H1 (cell line): ENCODE data around the gene CCDC185. TPM values are rescaled to one million over a fixed set of nuclear protein-coding genes. Genes with fewer than 3 reads are reported as not detected.
A peak's percentile ranks its signal among the peaks of the same experiment; 100 is the strongest.

ENCODE experiments used
- CTCF ChIA-PET: fragments of 300-600 bp; sonication (Branson Sonifier 250); formaldehyde crosslinking; loops from one replicate; lab custom pipeline; 2021; ENCODE audit not compliant: partially characterized antibody; lab: Charles Lee
- POLR2A ChIA-PET: fragments of 300-600 bp; sonication (Branson Sonifier 250); formaldehyde crosslinking; loops from one replicate; lab custom pipeline; 2021; ENCODE audit warnings: inconsistent platforms; ENCODE audit not compliant: partially characterized antibody; lab: Charles Lee
- DNase-seq, 2 experiments: peaks; one replicate each; pipeline versions ENCODE4 v3.0.0 to v3.0.0-alpha.2; 2010 to 2022; ENCODE audit warnings: low spot score in 2 of 2, low read depth in 1 of 2, mixed read lengths in 1 of 2
- FAIRE-seq: peaks from 2 replicates; lab custom pipeline; 2011; peaks lifted over from hg19 to GRCh38; lab: Jason Lieb, UNC
- H2AFZ ChIP-seq: 2 replicates; pipeline ENCODE4 v1.8.1; 2012; ENCODE audit warnings: low read length, inconsistent platforms
- H2AK5ac ChIP-seq: 2 replicates; pipeline ENCODE4 v1.6.1; 2013; ENCODE audit warnings: low read depth, low read length
- H2BK120ac ChIP-seq: replicated peaks from 2 replicates; pipeline ENCODE3; 2013; ENCODE audit warnings: low read depth, low read length, inconsistent platforms
- H2BK12ac ChIP-seq: 2 replicates; pipeline ENCODE4 v1.6.1; 2013; ENCODE audit warnings: low read depth, low read length
- H2BK15ac ChIP-seq: 2 replicates; pipeline ENCODE4 v1.6.1; 2013; ENCODE audit warnings: low read length
- H2BK20ac ChIP-seq: 2 replicates; pipeline ENCODE4 v1.6.1; 2013; ENCODE audit warnings: low read length
- H2BK5ac ChIP-seq: 2 replicates; pipeline ENCODE4 v1.6.1; 2013; ENCODE audit warnings: low read depth, low read length
- H3K14ac ChIP-seq: 2 replicates; pipeline ENCODE4 v1.6.1; 2013; ENCODE audit warnings: inconsistent platforms; ENCODE audit not compliant: insufficient read length
- H3K18ac ChIP-seq: 2 replicates; pipeline ENCODE4 v1.6.1; 2013; ENCODE audit warnings: low read length; ENCODE audit errors: extremely low read depth
- H3K23ac ChIP-seq: 2 replicates; pipeline ENCODE4 v1.6.1; 2013; ENCODE audit warnings: inconsistent platforms; ENCODE audit not compliant: insufficient read length
- H3K23me2 ChIP-seq: 2 replicates; pipeline ENCODE4 v1.6.1; 2013; ENCODE audit warnings: low read depth, low read length
- H3K27ac ChIP-seq: 2 replicates; pipeline ENCODE4 v1.6.1; 2011; ENCODE audit warnings: low read depth, low read length, inconsistent platforms
- H3K27me3 ChIP-seq, 4 experiments: replicated peaks in 1 of 4; 1 replicate in 1 of 4; 2 replicates in 3 of 4; pipeline versions ENCODE4 v1.6.1 to v1.8.1; 2011 to 2013; ENCODE audit warnings: low read length in 3 of 4, mild to moderate bottlenecking in 3 of 4, inconsistent platforms in 2 of 4, mixed read lengths in 2 of 4, moderate library complexity in 1 of 4; ENCODE audit not compliant: control insufficient read depth in 3 of 4, insufficient read depth in 3 of 4; ENCODE audit errors: extremely low read depth in 1 of 4
- H3K36me3 ChIP-seq, 4 experiments: 2 replicates each; pipeline versions ENCODE4 v1.6.1 to v1.8.1; 2011 to 2013; ENCODE audit warnings: mild to moderate bottlenecking in 4 of 4, low read length in 3 of 4, moderate library complexity in 2 of 4, control low read depth in 1 of 4, inconsistent platforms in 1 of 4; ENCODE audit not compliant: insufficient read depth in 4 of 4, control insufficient read depth in 2 of 4
- H3K4ac ChIP-seq: replicated peaks from 2 replicates; pipeline ENCODE3; 2013; ENCODE audit warnings: low read length, low read depth, mixed read lengths, inconsistent platforms; ENCODE audit not compliant: insufficient read length
- H3K4me1 ChIP-seq, 4 experiments: replicated peaks in 1 of 4; 1 replicate in 1 of 4; 2 replicates in 3 of 4; pipeline versions ENCODE4 v1.6.1 to v1.8.1; 2011 to 2013; ENCODE audit warnings: low read length in 3 of 4, inconsistent platforms in 2 of 4, mixed read lengths in 1 of 4; ENCODE audit not compliant: insufficient read depth in 4 of 4, control insufficient read depth in 3 of 4
- H3K4me2 ChIP-seq, 2 experiments: 2 replicates each; pipeline versions ENCODE4 v1.6.1 to v1.8.1; 2011 to 2013; ENCODE audit warnings: low read depth in 2 of 2, low read length in 2 of 2, control low read depth in 1 of 2, inconsistent platforms in 1 of 2, mild to moderate bottlenecking in 1 of 2; ENCODE audit not compliant: insufficient read depth in 1 of 2
- H3K4me3 ChIP-seq, 4 experiments: fragments of 200-600, 300-600 bp in 1 of 4; sonication (generic), shearing (Covaris generic), sonication (Bioruptor Twin) in 1 of 4; 2 replicates each; pipeline versions ENCODE4 v1.5.1 to v1.8.1; 2011 to 2016; ENCODE audit warnings: low read length in 4 of 4, low read depth in 3 of 4, control low read depth in 2 of 4, inconsistent platforms in 2 of 4, mild to moderate bottlenecking in 2 of 4, mixed read lengths in 1 of 4, moderate library complexity in 1 of 4; ENCODE audit not compliant: insufficient read depth in 2 of 4; ENCODE audit errors: extremely low read depth in 1 of 4
- H3K56ac ChIP-seq: replicated peaks from 2 replicates; pipeline ENCODE3; 2013; ENCODE audit warnings: low read depth, mild to moderate bottlenecking, mixed read lengths, low read length, inconsistent platforms; ENCODE audit not compliant: insufficient read length
- H3K79me1 ChIP-seq: 2 replicates; pipeline ENCODE4 v1.6.1; 2013; ENCODE audit warnings: low read depth, low read length, control low read depth
- H3K79me2 ChIP-seq, 2 experiments: 2 replicates each; pipeline versions ENCODE4 v1.6.1 to v1.8.1; 2012 to 2013; ENCODE audit warnings: low read length in 2 of 2, mild to moderate bottlenecking in 2 of 2, inconsistent platforms in 1 of 2; ENCODE audit not compliant: insufficient read depth in 2 of 2, control insufficient read depth in 1 of 2
- H3K9ac ChIP-seq, 4 experiments: replicated peaks in 1 of 4; 1 replicate in 1 of 4; 2 replicates in 3 of 4; pipeline versions ENCODE4 v1.6.1 to v1.8.1; 2011 to 2013; ENCODE audit warnings: low read depth in 3 of 4, low read length in 3 of 4, control low read depth in 2 of 4, mild to moderate bottlenecking in 2 of 4, moderate library complexity in 2 of 4, inconsistent platforms in 1 of 4; ENCODE audit errors: extremely low read depth in 1 of 4
- H3K9me3 ChIP-seq, 2 experiments: 2 replicates each; pipeline versions ENCODE4 v1.6.1 to v1.8.1; 2012 to 2013; ENCODE audit warnings: mild to moderate bottlenecking in 2 of 2, moderate library complexity in 2 of 2, control low read depth in 1 of 2, inconsistent platforms in 1 of 2, low read depth in 1 of 2, low read length in 1 of 2, mixed read lengths in 1 of 2; ENCODE audit not compliant: insufficient read depth in 2 of 2
- H4K20me1 ChIP-seq, 2 experiments: replicated peaks in 1 of 2; 2 replicates each; pipeline versions ENCODE3 to v1.8.1; 2011 to 2013; ENCODE audit warnings: inconsistent platforms in 2 of 2, low read length in 2 of 2, mild to moderate bottlenecking in 1 of 2; ENCODE audit not compliant: insufficient read depth in 2 of 2, control insufficient read depth in 1 of 2
- H4K5ac ChIP-seq: 2 replicates; pipeline ENCODE4 v1.6.1; 2013; ENCODE audit warnings: low read length, low read depth, mixed read lengths, inconsistent platforms; ENCODE audit not compliant: insufficient read length
- H4K8ac ChIP-seq: 2 replicates; pipeline ENCODE4 v1.8.0; 2013; ENCODE audit warnings: mild to moderate bottlenecking, moderate library complexity, low read length, inconsistent platforms; ENCODE audit not compliant: insufficient read depth; ENCODE audit errors: extremely low read depth
- H4K91ac ChIP-seq: replicated peaks from 2 replicates; pipeline ENCODE3; 2013; ENCODE audit warnings: low read length, mixed read lengths, inconsistent platforms; ENCODE audit not compliant: insufficient read length
- JUND ChIP-seq: IDR thresholded peaks from 2 replicates; pipeline ENCODE4 v1.6.1; 2011; ENCODE audit warnings: mild to moderate bottlenecking, improper control_type of control experiment, low read length
- RBBP5 ChIP-seq: IDR thresholded peaks from 2 replicates; pipeline ENCODE4 v1.7.1; 2012; ENCODE audit warnings: low read depth, mild to moderate bottlenecking, inconsistent platforms, low read length, moderate library complexity, borderline replicate concordance
- RNF2 ChIP-seq: fragments of 200-900, 300-1000 bp; sonication (generic); IDR thresholded peaks from 2 replicates; pipeline ENCODE4 v1.7.1; 2016; ENCODE audit warnings: borderline replicate concordance, low read depth, mild to moderate bottlenecking, antibody characterized with exemption, low read length; ENCODE audit not compliant: poor library complexity, severe bottlenecking; ENCODE audit errors: missing control alignments
- WGBS, 2 experiments: shearing (Covaris generic) in 1 of 2; methylation state at CpG; one replicate each; pipeline versions ENCODE4 v1.1.6 to v1.1.7; 2013 to 2015; ENCODE audit warnings: low lambda C conversion rate in 2 of 2, mixed read lengths in 2 of 2, inconsistent platforms in 1 of 2, low coverage in 1 of 2, missing lambda C conversion rate in 1 of 2; ENCODE audit not compliant: insufficient replicate concordance in 2 of 2, insufficient coverage in 1 of 2, insufficient read length in 1 of 2; ENCODE audit errors: extremely low coverage in 1 of 2, missing lambda C conversion rate in 1 of 2; 5-methylcytosine and 5-hydroxymethylcytosine counted together
- polyA plus RNA-seq, 7 experiments: library from polyadenylated mRNA; depleted of rRNA in 3 of 7; stranded (reverse) in 5 of 7; unstranded in 2 of 7; fragments of >200 nt in 5 of 7; fragments of 200-250 nt in 2 of 7; gene quantifications; 1 replicate in 5 of 7; 2 replicates in 1 of 7; 4 replicates in 1 of 7; pipeline versions ENCODE4 v1.2.1 to v1.2.3, GENCODE V29; 2011 to 2013; ENCODE audit warnings: missing spikeins in 2 of 7, mixed read lengths in 2 of 7
- total RNA-seq: library from RNA; stranded (reverse); fragmentation: NEBNext Ultra II Directional; extraction: Animal tissue kit (Norgen Biotek cat#: 25700); gene quantifications from 2 replicates; pipeline ENCODE4 v1.2.1, GENCODE V29; 2021

CCDC185 gene
- total and polyA plus RNA-seq, 2 of the 8 experiments (the other 6 are each of a cell fraction or from before 2014, with no cell fraction given) = not detected

GRCh38 chr1:223394706-223395105, 1.5 kb downstream of the CCDC185 start:
- H3K79me1 ChIP-seq = no peaks in the 10 kb centered on the region
- peaks cover 0 to 5% (median under 1%) of the 10 kb centered on the region in 4 experiments; a peak in 3 of 7 replicates for H3K4me1 ChIP-seq
- H3K18ac ChIP-seq = no peak overlapping the region
- TF ChIP-seq RNF2 (no peak), RBBP5 (no peak), JUND (no peak)
- ChIA-PET POLR2A (no interaction called here), CTCF (interaction anchor here (0.9 to 1.6 kb wide), 4 partner anchors 137 to 261 kb away, joined by 3 to 4 read pairs (median 4); no protein-coding TSS in a partner anchor)
- H3K27ac ChIP-seq = no peak overlapping the region
- H4K91ac ChIP-seq = no peak overlapping the region
- DNase-seq (no peak), FAIRE-seq (no peak)
- H2BK5ac ChIP-seq = no peak overlapping the region
- H3K79me2 ChIP-seq = no peaks in the 10 kb centered on the region
- H3K27me3 ChIP-seq = peaks cover 0 to 29% (median 19%) of the 10 kb centered on the region in 4 experiments; a peak in 5 of 7 replicates
- H3K9me3 ChIP-seq = peaks cover 0 to 10% of the 10 kb centered on the region in 2 experiments; a peak in 1 of 4 replicates
- no peaks in the 10 kb centered on the region for H3K23me2 ChIP-seq
- peak overlapping the region; percentile 36; the same call in 1 of the 2 replicates for H4K8ac ChIP-seq
- no peak overlapping the region for H3K23ac ChIP-seq
- H2BK120ac ChIP-seq = no peak overlapping the region
- H2AK5ac ChIP-seq = no peak overlapping the region
- 0 out of 2 replicates have a peak overlapping the region, but pooled peaks have one; percentile 19 for H2AFZ ChIP-seq
- H3K4me2 ChIP-seq = no peak overlapping the region
- no peaks in the 10 kb centered on the region for H4K20me1 ChIP-seq
- no peak overlapping the region for H4K5ac ChIP-seq
- H3K56ac ChIP-seq = no peak overlapping the region
- H2BK12ac ChIP-seq = no peak overlapping the region
- no peak overlapping the region for H3K14ac ChIP-seq
- no peak overlapping the region for H2BK20ac ChIP-seq
- H3K36me3 ChIP-seq = no peaks in the 10 kb centered on the region
- no peak overlapping the region for H3K9ac ChIP-seq
- H2BK15ac ChIP-seq = no peak overlapping the region
- 97% methylated on average over 13 of the region's 13 CpGs; no CpG with 5 or more reads in 1 of the 2 experiments for WGBS, 2 experiments
- H3K4me3 ChIP-seq = no peak overlapping the region
- no peak overlapping the region for H3K4ac ChIP-seq
